GM12878 (cell line): ENCODE measurements around the gene WSCD2. TPM values are rescaled to one million over a fixed set of nuclear protein-coding genes. Genes with fewer than 3 reads are reported as not detected.

Experiments used
- ATAC-seq: fragments of 200-7000 bp; cut with Tn5 transposase; 3 replicates; pipeline ENCODE4 v1.9.1; 2020; ENCODE audit warnings: mild to moderate bottlenecking, moderate library complexity
- BruUV-seq: library from RNA; stranded (reverse); fragments of 400-500 nt; replicated peaks from 2 replicates; lab custom pipeline; 2021; lab: Mats Ljungman, UMichigan
- CTCF ChIA-PET: fragments of 300-600 bp; sonication (Branson Sonifier 250); formaldehyde crosslinking; extraction: SDS; loops from one replicate; lab custom pipeline; 2021; ENCODE audit warnings: inconsistent platforms; lab: Yijun Ruan, JAX
- POLR2A ChIA-PET: fragments of 350-600 bp; formaldehyde crosslinking; extraction: SDS; loops from one replicate; lab custom pipeline; 2021; ENCODE audit warnings: inconsistent platforms; lab: Charles Lee
- RAD21 ChIA-PET: fragments of 300-600 bp; sonication (Branson Sonifier 250); formaldehyde crosslinking; loops from one replicate; lab custom pipeline; 2023; ENCODE audit warnings: antibody characterized with exemption; ENCODE audit not compliant: unreplicated experiment; lab: Charles Lee
- SMC1A ChIA-PET: fragments of 300-600 bp; sonication (Branson Sonifier 250); formaldehyde crosslinking; loops from one replicate; lab custom pipeline; 2023; ENCODE audit not compliant: unreplicated experiment, uncharacterized antibody; lab: Charles Lee
- DNase-seq: peaks from one replicate; pipeline ENCODE4 v3.0.0-alpha.2; 2011; ENCODE audit warnings: low read depth, low spot score
- FAIRE-seq: peaks from 3 replicates; lab custom pipeline; 2011; peaks lifted over from hg19 to GRCh38; lab: Jason Lieb, UNC
- H2AFZ ChIP-seq: 2 replicates; pipeline ENCODE4 v1.6.0; 2011; ENCODE audit warnings: low read depth, low read length, control low read depth; ENCODE audit not compliant: control insufficient read depth
- H3K27ac ChIP-seq: 2 replicates; pipeline ENCODE4 v1.5.1; 2011; ENCODE audit warnings: control low read depth; ENCODE audit not compliant: control insufficient read depth, insufficient read depth
- H3K27me3 ChIP-seq, 2 experiments: replicated peaks in 1 of 2; 2 replicates each; pipeline versions ENCODE4 v1.6.0 to v1.6.1; 2011; ENCODE audit warnings: low read length in 1 of 2; ENCODE audit not compliant: control insufficient read depth in 2 of 2, insufficient read depth in 2 of 2
- H3K36me3 ChIP-seq, 2 experiments: 2 replicates each; pipeline ENCODE4 v1.5.1; 2011; ENCODE audit warnings: low read length in 1 of 2; ENCODE audit not compliant: control insufficient read depth in 2 of 2, insufficient read depth in 2 of 2
- H3K4me1 ChIP-seq: 2 replicates; pipeline ENCODE4 v1.6.1; 2011; ENCODE audit warnings: mild to moderate bottlenecking, low read length, moderate library complexity, mixed read lengths; ENCODE audit not compliant: control insufficient read depth, insufficient read depth
- H3K4me2 ChIP-seq: 2 replicates; pipeline ENCODE4 v1.6.0; 2011; ENCODE audit warnings: control low read depth; ENCODE audit not compliant: control insufficient read depth, insufficient read depth
- H3K4me3 ChIP-seq: fragments of 200-600 bp; sonication (generic); 2 replicates; pipeline ENCODE4 v1.5.1; 2016
- H3K79me2 ChIP-seq: 2 replicates; pipeline ENCODE4 v1.6.0; 2011; ENCODE audit warnings: low read length; ENCODE audit not compliant: control insufficient read depth, insufficient read depth
- H3K9ac ChIP-seq: 2 replicates; pipeline ENCODE4 v1.8.0; 2011; ENCODE audit warnings: low read length, control low read depth, mixed read lengths; ENCODE audit not compliant: control insufficient read depth, insufficient read depth
- H3K9me3 ChIP-seq: replicated peaks from 3 replicates; pipeline ENCODE4 v1.5.1; 2011; ENCODE audit warnings: mild to moderate bottlenecking, low read length; ENCODE audit not compliant: control insufficient read depth, insufficient read depth
- H4K20me1 ChIP-seq: 2 replicates; pipeline ENCODE4 v1.6.0; 2011; ENCODE audit not compliant: control insufficient read depth, insufficient read depth
- BACH1 ChIP-seq: fragments of 450-650 bp; IDR thresholded peaks from 2 replicates; pipeline ENCODE4 v1.6.1; 2017; ENCODE audit warnings: mild to moderate bottlenecking, borderline replicate concordance
- FOS ChIP-seq: IDR thresholded peaks from 3 replicates; pipeline ENCODE4 v1.6.1; 2011; ENCODE audit warnings: borderline replicate concordance; ENCODE audit not compliant: insufficient read length; ENCODE audit errors: extremely low read depth
- FOXK2 ChIP-seq: fragments of 450-650 bp; IDR thresholded peaks from 2 replicates; pipeline ENCODE4 v1.6.1; 2017; ENCODE audit warnings: mild to moderate bottlenecking, moderate library complexity
- GABPA ChIP-seq: IDR thresholded peaks from 2 replicates; pipeline ENCODE4 v1.6.1; 2014; ENCODE audit warnings: antibody characterized with exemption, low read depth, mild to moderate bottlenecking, inconsistent platforms
- IKZF1 ChIP-seq: fragments of 450-650 bp; conservative IDR thresholded peaks from 2 replicates; pipeline ENCODE4 v1.6.1; 2017; ENCODE audit warnings: antibody characterized with exemption, mild to moderate bottlenecking
- MEF2A ChIP-seq: IDR thresholded peaks from 2 replicates; pipeline ENCODE4 v1.6.1; 2011; ENCODE audit warnings: low read depth, mild to moderate bottlenecking, low read length, moderate library complexity; ENCODE audit not compliant: insufficient read depth
- MTA3 ChIP-seq: IDR thresholded peaks from 2 replicates; pipeline ENCODE4 v1.6.1; 2012; ENCODE audit warnings: low read length, inconsistent platforms, borderline replicate concordance
- MXI1 ChIP-seq: fragments of 150-350 bp; IDR thresholded peaks from 2 replicates; pipeline ENCODE4 v1.6.1; 2011; ENCODE audit warnings: low read depth, mild to moderate bottlenecking, inconsistent platforms, low read length, improper control_type of control experiment
- NFIC ChIP-seq: IDR thresholded peaks from 2 replicates; pipeline ENCODE4 v1.6.1; 2012; ENCODE audit warnings: low read depth, mild to moderate bottlenecking, inconsistent platforms, low read length, moderate library complexity
- NRF1 ChIP-seq: conservative IDR thresholded peaks from 2 replicates; pipeline ENCODE4 v1.6.1; 2011; ENCODE audit warnings: mild to moderate bottlenecking, low read depth, low read length, improper control_type of control experiment
- RFX5 ChIP-seq: IDR thresholded peaks from 2 replicates; pipeline ENCODE4 v1.6.1; 2011; ENCODE audit warnings: low read depth, low read length, improper control_type of control experiment
- STAT1 ChIP-seq: fragments of 450-650 bp; conservative IDR thresholded peaks from 2 replicates; pipeline ENCODE4 v1.6.1; 2014; ENCODE audit warnings: antibody characterized with exemption, mild to moderate bottlenecking
- TCF7 ChIP-seq: IDR thresholded peaks from 2 replicates; pipeline ENCODE4 v1.6.1; 2014; ENCODE audit warnings: antibody characterized with exemption, borderline replicate concordance
- ZZZ3 ChIP-seq: IDR thresholded peaks from 2 replicates; pipeline ENCODE4 v1.6.1; 2011; ENCODE audit warnings: low read depth; ENCODE audit not compliant: control insufficient read depth, insufficient read length
- WGBS: methylation state at CpG from one replicate; pipeline ENCODE4 v1.1.6; 2016; ENCODE audit warnings: low lambda C conversion rate; ENCODE audit not compliant: insufficient replicate concordance, insufficient coverage; ENCODE audit errors: missing lambda C conversion rate; 5-methylcytosine and 5-hydroxymethylcytosine counted together
- in situ Hi-C: fragments of 300-500 bp; cut with MboI; formaldehyde crosslinking; loops from 9 replicates; pipeline ENCODE4 v1.14.3; 2018; ENCODE audit warnings: mixed read lengths
- intact Hi-C: fragments of 100-400 bp; cut with micrococcal nuclease; formaldehyde crosslinking; loops from one replicate; pipeline ENCODE4 v1.14.2; 2022; ENCODE audit not compliant: unreplicated experiment
- polyA plus RNA-seq, 11 experiments: library from polyadenylated mRNA; depleted of rRNA in 4 of 11; unstranded in 6 of 11; stranded (reverse) in 5 of 11; fragments of >200 nt; fragmentation: Nextera tagmentation in 4 of 11; fragmentation: Illumina TruSeq in 1 of 11; extraction: Ambion mirVana in 4 of 11; extraction: Trizol in 1 of 11; gene quantifications; 1 replicate in 1 of 11; 2 replicates in 10 of 11; pipeline versions ENCODE4 v1.2.1 to v1.2.3, GENCODE V29; 2011 to 2016; ENCODE audit warnings: inconsistent platforms in 2 of 11, missing spikeins in 2 of 11, low read depth in 1 of 11
- total RNA-seq, 4 experiments: library from RNA; depleted of rRNA in 3 of 4; stranded (reverse); fragments of >200 nt in 3 of 4; fragmentation: Illumina TruSeq in 1 of 4; extraction: Trizol in 1 of 4; gene quantifications; 2 replicates each; pipeline versions ENCODE4 v1.2.1 to v1.2.3, GENCODE V29; 2013 to 2021
- TF ChIP-seq, protein P1 (sequence below): fragments of 450-650 bp; IDR thresholded peaks from 2 replicates; pipeline ENCODE4 v1.6.1; 2017; ENCODE audit warnings: mild to moderate bottlenecking, moderate library complexity
- TF ChIP-seq, protein P2 (sequence below): fragments of 450-650 bp; IDR thresholded peaks from 2 replicates; pipeline ENCODE4 v1.6.1; 2017; ENCODE audit warnings: mild to moderate bottlenecking

Gene WSCD2
- total and polyA plus RNA-seq, 10 of the 15 experiments (the other 5 are each of a cell fraction or from before 2014, with no cell fraction given): 0.41 TPM; not detected in 9

GRCh38 chr12:108248011-108248410, 118.9 kb downstream of the WSCD2 start (continued):
- TF ChIP-seq, protein P1, sequence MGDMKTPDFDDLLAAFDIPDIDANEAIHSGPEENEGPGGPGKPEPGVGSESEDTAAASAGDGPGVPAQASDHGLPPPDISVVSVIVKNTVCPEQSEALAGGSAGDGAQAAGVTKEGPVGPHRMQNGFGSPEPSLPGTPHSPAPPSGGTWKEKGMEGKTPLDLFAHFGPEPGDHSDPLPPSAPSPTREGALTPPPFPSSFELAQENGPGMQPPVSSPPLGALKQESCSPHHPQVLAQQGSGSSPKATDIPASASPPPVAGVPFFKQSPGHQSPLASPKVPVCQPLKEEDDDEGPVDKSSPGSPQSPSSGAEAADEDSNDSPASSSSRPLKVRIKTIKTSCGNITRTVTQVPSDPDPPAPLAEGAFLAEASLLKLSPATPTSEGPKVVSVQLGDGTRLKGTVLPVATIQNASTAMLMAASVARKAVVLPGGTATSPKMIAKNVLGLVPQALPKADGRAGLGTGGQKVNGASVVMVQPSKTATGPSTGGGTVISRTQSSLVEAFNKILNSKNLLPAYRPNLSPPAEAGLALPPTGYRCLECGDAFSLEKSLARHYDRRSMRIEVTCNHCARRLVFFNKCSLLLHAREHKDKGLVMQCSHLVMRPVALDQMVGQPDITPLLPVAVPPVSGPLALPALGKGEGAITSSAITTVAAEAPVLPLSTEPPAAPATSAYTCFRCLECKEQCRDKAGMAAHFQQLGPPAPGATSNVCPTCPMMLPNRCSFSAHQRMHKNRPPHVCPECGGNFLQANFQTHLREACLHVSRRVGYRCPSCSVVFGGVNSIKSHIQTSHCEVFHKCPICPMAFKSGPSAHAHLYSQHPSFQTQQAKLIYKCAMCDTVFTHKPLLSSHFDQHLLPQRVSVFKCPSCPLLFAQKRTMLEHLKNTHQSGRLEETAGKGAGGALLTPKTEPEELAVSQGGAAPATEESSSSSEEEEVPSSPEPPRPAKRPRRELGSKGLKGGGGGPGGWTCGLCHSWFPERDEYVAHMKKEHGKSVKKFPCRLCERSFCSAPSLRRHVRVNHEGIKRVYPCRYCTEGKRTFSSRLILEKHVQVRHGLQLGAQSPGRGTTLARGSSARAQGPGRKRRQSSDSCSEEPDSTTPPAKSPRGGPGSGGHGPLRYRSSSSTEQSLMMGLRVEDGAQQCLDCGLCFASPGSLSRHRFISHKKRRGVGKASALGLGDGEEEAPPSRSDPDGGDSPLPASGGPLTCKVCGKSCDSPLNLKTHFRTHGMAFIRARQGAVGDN: no peak
- TF ChIP-seq STAT1 (no peak), MTA3 (no peak)

GRCh38 chr12:108252523-108252922, 123.4 kb downstream of the WSCD2 start:
- RAD21 ChIA-PET: no interaction called here
- H3K36me3 ChIP-seq: no peaks in the 10 kb centered on the region
- BruUV-seq: no TSS peak
- CTCF ChIA-PET: no interaction called here
- intact Hi-C loops: no loop called here
- H3K4me3 ChIP-seq: no peak overlapping the region
- no peak overlapping the region for H3K27ac ChIP-seq
- no peaks in the 10 kb centered on the region for H3K4me1 ChIP-seq
- in situ Hi-C loops: no loop called here
- no peak overlapping the region for H3K4me2 ChIP-seq
- H2AFZ ChIP-seq: no peak overlapping the region
- no peaks in the 10 kb centered on the region for H4K20me1 ChIP-seq
- no peak for DNase-seq
- no peaks in the 10 kb centered on the region for H3K9me3 ChIP-seq
- SMC1A ChIA-PET: no interaction called here
- POLR2A ChIA-PET: no interaction called here
- H3K27me3 ChIP-seq: peaks cover 0 to 3% of the 10 kb centered on the region in 2 experiments; a peak in 1 of 4 replicates
- no peaks in the 10 kb centered on the region for H3K79me2 ChIP-seq
- WGBS: 50% methylated on average over 7 of the region's 7 CpGs
- FAIRE-seq: no peak
- no peak overlapping the region for H3K9ac ChIP-seq
- no peak for TF ChIP-seq FOS
- no peak for TF ChIP-seq BACH1
- no peak for TF ChIP-seq MEF2A
- no peak for TF ChIP-seq ZZZ3
- TF ChIP-seq, protein P2, sequence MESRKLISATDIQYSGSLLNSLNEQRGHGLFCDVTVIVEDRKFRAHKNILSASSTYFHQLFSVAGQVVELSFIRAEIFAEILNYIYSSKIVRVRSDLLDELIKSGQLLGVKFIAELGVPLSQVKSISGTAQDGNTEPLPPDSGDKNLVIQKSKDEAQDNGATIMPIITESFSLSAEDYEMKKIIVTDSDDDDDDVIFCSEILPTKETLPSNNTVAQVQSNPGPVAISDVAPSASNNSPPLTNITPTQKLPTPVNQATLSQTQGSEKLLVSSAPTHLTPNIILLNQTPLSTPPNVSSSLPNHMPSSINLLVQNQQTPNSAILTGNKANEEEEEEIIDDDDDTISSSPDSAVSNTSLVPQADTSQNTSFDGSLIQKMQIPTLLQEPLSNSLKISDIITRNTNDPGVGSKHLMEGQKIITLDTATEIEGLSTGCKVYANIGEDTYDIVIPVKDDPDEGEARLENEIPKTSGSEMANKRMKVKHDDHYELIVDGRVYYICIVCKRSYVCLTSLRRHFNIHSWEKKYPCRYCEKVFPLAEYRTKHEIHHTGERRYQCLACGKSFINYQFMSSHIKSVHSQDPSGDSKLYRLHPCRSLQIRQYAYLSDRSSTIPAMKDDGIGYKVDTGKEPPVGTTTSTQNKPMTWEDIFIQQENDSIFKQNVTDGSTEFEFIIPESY: no peak
- no peak for TF ChIP-seq NRF1
- TF ChIP-seq NFIC: no peak
- no peak for TF ChIP-seq GABPA
- no peak for TF ChIP-seq FOXK2
- no peak for TF ChIP-seq IKZF1
- no peak for TF ChIP-seq TCF7
- no peak for TF ChIP-seq MXI1
- no peak for TF ChIP-seq RFX5
- ATAC-seq: no peak
